Measurements from ENCODE around the gene ESRRG. TPM values are rescaled to one million over a fixed set of nuclear protein-coding genes. Genes with fewer than 3 reads are reported as not detected.

The ESRRG gene
- total and polyA plus RNA-seq, 2 experiments from 2014 or later, result 1.2 to 1.7 TPM

DNA sequence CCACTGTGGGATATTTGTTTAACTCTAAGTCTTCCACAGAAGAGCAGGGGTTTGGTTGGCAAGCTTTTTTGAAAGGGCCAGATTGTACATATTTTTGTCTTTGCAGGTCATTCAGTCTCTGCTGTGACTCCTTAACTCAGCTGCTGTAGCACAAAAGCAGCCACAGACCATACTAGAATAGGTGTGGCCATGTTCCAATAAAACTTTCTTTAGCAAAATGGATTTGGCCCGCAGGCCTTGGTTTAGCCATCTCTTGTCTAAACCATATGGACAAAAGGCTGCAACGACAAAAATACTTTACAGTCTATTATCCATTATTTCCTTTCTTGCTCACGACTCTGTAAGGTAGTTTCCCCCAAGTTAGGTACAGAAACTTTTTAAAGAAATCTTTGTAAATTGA is 60.5 kb downstream of the ESRRG start:
- H3K79me2 ChIP-seq (replicated peaks; ENCODE audit: insufficient read depth), result no peaks in the 10 kb centered on the region
- no peaks in the 10 kb centered on the region for H4K20me1 ChIP-seq (replicated peaks; ENCODE audit: insufficient read depth)
- no peaks in the 10 kb centered on the region for H3K9me3 Mint-ChIP-seq
- TF ChIP-seq ZNF462 (CRISPR knock-in tag; IDR thresholded peaks at IDR 0.05) (no peak), JUNB (IDR thresholded peaks at IDR 0.05; ENCODE audit: unreplicated experiment) (no peak), POLR2AphosphoS5 (IDR thresholded peaks at IDR 0.05; ENCODE audit: low read depth) (no peak), REST (IDR thresholded peaks at IDR 0.05; ENCODE audit: unreplicated experiment) (no peak), ZNF114 (CRISPR knock-in tag; IDR thresholded peaks at IDR 0.05) (no peak), CREB1 (CRISPR knock-in tag; IDR thresholded peaks at IDR 0.05; ENCODE audit: low read depth) (no peak), ZNF331 (CRISPR knock-in tag; IDR thresholded peaks at IDR 0.05; ENCODE audit: low read depth) (no peak), EZH2phosphoT487 (IDR thresholded peaks at IDR 0.05; ENCODE audit: unreplicated experiment) (no peak), STAT1 (IDR thresholded peaks at IDR 0.05; ENCODE audit: unreplicated experiment) (no peak), ETS1 (IDR thresholded peaks at IDR 0.05) (no peak), NANOG (IDR thresholded peaks at IDR 0.05; ENCODE audit: borderline replicate concordance) (no peak)
- TF ChIP-seq, protein P1, sequence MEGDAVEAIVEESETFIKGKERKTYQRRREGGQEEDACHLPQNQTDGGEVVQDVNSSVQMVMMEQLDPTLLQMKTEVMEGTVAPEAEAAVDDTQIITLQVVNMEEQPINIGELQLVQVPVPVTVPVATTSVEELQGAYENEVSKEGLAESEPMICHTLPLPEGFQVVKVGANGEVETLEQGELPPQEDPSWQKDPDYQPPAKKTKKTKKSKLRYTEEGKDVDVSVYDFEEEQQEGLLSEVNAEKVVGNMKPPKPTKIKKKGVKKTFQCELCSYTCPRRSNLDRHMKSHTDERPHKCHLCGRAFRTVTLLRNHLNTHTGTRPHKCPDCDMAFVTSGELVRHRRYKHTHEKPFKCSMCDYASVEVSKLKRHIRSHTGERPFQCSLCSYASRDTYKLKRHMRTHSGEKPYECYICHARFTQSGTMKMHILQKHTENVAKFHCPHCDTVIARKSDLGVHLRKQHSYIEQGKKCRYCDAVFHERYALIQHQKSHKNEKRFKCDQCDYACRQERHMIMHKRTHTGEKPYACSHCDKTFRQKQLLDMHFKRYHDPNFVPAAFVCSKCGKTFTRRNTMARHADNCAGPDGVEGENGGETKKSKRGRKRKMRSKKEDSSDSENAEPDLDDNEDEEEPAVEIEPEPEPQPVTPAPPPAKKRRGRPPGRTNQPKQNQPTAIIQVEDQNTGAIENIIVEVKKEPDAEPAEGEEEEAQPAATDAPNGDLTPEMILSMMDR (conservative IDR thresholded peaks at IDR 0.05; ENCODE audit: low read depth in 2 of 2), result no peak
- H3K4me1 ChIP-seq (ENCODE audit: insufficient read depth), result peaks cover 6% of the 10 kb centered on the region; the same call in 1 of the 2 replicates
- ATAC-seq (no peak), DNase-seq (ENCODE audit: low spot score) (no peak)
- H3K27me3 Mint-ChIP-seq (ENCODE audit: insufficient read depth, low read depth, poor library complexity), result no peaks in the 10 kb centered on the region
- H2AFZ ChIP-seq, result no peak overlapping the region
- H3K27me3 ChIP-seq (ENCODE audit: insufficient read depth), result no peaks in the 10 kb centered on the region
- H3K4me3 Mint-ChIP-seq, result no peak overlapping the region
- H3K4me3 ChIP-seq, result no peak overlapping the region
- no peaks in the 10 kb centered on the region for H3K9me2 ChIP-seq (ENCODE audit: insufficient read depth)
- H3F3A ChIP-seq (replicated peaks; ENCODE audit: low read depth), result no peaks in the 10 kb centered on the region
- no peak overlapping the region for H3K27ac ChIP-seq (ENCODE audit: low read depth)
- no peaks in the 10 kb centered on the region for H3K36me3 Mint-ChIP-seq (ENCODE audit: low read depth)
- no peaks in the 10 kb centered on the region for H3K36me3 ChIP-seq (ENCODE audit: insufficient read depth)
- no peak overlapping the region for H3K27ac Mint-ChIP-seq
- no peak overlapping the region for H3K4me2 ChIP-seq
- H3K4me1 Mint-ChIP-seq, result no peaks in the 10 kb centered on the region; the same call in 2 of the 3 replicates

Measured in GM23338 (cell line).